Stimulated activated CD4-positive, alpha-beta T cell treated with anti-CD3 and anti-CD28 coated beads, TNF-alpha, amount 100 ng/mL, for 1 hour (primary cell): ENCODE results near the gene PGM3.
"Not testable (repeated sequence)": the region's sequence is repeated elsewhere in the genome, so short reads cannot be mapped to it uniquely, and the experiment has no call there.

Experiments
- DNase-seq, 3 donors: peaks; one replicate each; pipeline ENCODE4 v3.0.0-alpha.2; 2020; ENCODE audit warnings: low read depth in 3 of 3, low spot score in 1 of 3

PGM3 gene

GRCh38 chr6:83192871-83193746 is at the start of gene PGM3, which contains the start of gene RWDD2A:
Gene PGM3, minus strand, starts transcription at chr6:83193265. Its CDS starts 2,253 bp downstream, at chr6:83191012.
Gene RWDD2A, plus strand, starts transcription at chr6:83193357. Its CDS starts 1,095 bp downstream, at chr6:83194452.
- DNase-seq = peak; percentile 47 to 80 (median 79)

DNA sequence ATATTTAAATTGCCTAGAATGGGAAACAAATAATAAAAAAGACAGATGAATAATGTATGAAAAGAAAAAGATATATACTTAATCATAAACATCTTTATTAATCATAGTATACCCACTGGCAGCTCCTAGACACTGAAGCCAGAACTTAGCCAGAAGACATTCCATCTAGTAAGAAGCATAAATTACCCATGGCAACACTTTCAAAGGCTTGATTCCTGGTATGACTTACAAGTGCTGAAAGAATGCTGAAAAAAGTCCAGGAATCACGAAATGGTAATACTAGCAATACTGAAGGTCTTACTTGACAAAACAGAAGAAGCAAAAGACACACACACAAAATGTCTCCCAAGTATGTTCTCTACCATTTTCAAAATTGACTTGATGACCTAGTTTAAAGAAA is 38.1 kb upstream of the PGM3 start:
- no peak for DNase-seq

GRCh38 chr6:83226517-83226916 is 33.5 kb upstream of the PGM3 start:
- DNase-seq = no peak

GRCh38 chr6:83221889-83222479 is 28.9 kb upstream of the PGM3 start:
- no peak for DNase-seq

DNA sequence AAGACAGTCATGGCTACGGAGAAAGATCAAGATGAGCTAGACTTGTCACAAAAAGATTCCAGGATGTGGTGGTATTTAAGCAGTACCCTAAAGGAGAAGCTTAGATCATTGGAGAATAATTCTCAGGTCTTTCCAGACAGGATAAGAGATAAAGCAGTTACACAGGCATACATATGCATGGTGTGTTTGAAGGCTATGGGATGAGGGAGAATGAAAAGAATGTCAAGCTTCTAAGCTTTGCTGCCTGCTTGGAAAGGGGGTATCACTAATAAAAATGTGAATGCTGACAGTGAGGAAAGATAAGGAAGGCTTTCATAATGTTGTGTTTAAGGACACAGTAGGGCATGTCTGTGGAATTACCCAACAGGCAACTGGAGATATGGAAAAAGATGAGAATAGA is 28.2 kb upstream of the PGM3 start:
- no peak for DNase-seq

- DNase-seq = no peak
Observed at GRCh38 chr6:83220121-83220520, 27.1 kb upstream of the PGM3 start.

GRCh38 chr6:83218646-83219045 is 25.6 kb upstream of the PGM3 start:
- no peak for DNase-seq

- no peak for DNase-seq
Observed at GRCh38 chr6:83216806-83217205, 23.7 kb upstream of the PGM3 start.

DNA sequence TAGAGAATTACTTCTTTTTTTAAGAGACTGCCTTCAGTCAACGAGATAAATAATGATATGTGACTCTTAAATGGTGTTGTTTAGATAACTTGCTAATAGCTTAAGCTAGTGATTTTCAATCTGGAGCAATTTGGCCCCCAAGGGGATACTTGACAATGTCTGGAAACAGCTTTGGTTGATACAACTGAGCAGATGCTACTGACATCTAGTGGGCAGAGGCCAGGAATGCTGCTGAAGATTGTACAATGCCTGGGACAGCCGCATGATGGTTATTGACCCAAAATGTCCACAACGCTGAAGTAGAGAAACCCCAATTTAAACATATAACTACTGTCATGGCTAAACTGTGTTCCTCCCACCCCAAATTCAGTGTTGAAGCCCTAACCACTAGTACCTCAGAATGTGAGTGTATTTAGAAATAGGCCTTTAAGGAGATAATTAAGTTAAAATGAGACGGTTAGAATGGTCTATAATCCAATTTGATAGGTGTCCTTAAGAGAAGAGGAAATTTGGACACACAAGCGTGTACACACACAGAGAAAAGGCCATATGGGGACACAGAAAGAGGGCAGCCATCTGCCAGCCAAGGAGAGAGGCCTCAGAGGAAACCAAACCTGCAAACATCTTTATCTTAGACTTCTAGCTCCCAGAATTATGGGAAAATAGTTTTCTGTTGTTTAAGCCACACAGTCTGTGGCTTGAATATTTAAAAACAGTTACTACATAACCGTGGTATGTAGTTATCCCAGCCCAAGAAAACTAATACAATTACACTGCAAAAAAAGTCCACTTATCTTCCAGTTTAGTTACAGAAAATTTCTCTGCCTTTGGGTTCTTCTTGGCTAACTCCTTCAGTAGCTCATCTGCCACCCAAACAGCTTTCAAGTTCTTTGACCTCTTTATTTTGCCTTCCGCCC is 22.3 kb upstream of the PGM3 start:
- DNase-seq = peak in 1 of 3 donors; percentile 10

DNA sequence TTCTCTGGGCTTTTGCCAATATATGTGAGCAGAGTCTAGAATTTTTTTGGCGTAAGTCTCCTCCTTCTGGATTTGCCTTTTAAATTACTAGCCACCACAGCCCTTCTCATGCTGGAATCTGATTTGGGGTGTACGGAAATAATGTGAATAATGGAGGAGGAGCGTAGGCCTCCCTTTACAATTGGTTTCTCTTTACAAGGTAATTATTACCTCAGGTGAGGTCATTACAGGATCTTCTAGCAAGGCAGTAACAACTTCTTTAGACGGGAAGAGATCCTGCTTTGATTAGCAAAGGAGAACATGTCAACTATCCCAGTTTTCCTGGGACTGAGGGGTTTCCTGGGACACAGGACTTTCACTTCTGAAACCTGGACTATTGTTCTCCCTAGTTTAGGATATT is 9.0 kb upstream of the PGM3 start:
- DNase-seq = no peak

DNA sequence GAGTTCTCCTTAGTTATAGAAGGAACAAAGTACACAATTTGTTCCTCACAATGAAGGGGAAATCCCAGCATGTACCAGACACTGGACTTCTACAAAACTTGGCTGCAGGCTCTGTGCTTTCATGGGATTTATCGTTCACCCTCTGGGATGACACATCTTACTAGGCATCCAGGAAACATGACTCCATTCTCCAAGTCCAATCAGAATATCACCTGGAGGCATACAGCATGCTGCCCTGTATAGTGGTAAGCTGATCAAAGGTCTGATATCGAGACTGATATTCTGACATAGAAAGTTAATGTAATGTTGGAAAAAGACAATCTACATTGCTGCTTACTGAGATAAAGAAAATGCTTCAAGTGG is 6.8 kb upstream of the PGM3 start:
- DNase-seq = no peak

GRCh38 chr6:83199173-83199862 is 6.3 kb upstream of the PGM3 start:
- DNase-seq = no peak

GRCh38 chr6:83198486-83199172 is 5.6 kb upstream of the PGM3 start:
- DNase-seq = no peak

GRCh38 chr6:83193747-83194566 is 892 bp upstream of the PGM3 start:
- peak in 1 of 3 donors; percentile 3 for DNase-seq

- DNase-seq = no peak
Observed at GRCh38 chr6:83192456-83192855, 609 bp downstream of the PGM3 start.

- DNase-seq = not testable (repeated sequence)
Observed at GRCh38 chr6:83191974-83192373, 1.1 kb downstream of the PGM3 start.

GRCh38 chr6:83190626-83191025 is 2.4 kb downstream of the PGM3 start:
- DNase-seq = no peak

DNA sequence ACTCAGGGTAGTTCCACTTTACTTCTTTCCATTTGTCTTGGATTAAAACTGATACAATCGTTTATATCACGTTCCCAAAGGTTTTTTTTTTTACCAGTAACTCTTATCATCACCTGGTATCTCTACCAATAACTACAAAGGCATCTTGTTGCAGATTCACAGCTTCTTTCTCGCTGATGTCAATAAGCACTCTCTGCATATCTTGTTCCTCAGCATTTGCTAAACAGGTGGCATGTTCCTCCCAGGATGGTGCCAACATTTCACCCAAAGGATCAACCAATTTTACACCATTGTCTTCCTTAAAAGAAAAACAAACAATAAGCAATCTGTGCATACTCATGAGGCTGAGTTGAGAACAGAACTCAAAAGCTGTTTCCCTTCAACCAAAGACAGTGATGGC is 4.6 kb downstream of the PGM3 start:
- DNase-seq = no peak

DNA sequence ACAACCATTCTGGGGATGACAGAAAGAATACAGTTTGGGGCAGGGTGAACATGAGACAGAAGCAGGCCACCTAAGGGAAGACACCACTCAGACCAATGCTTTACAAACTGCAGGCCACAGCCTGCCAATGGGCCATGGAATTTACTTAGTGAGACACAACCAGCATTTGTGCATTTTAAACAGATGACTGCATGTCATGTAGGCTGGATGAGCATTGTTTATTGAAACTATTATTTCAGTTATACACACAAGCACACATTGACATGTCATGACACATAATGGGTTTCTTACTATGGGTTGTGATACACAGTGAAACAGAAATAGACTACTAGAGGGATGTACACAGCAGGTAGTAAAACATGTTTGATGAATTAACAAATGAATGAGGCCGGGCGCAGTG is 8.0 kb downstream of the PGM3 start:
- no peak for DNase-seq
